K562 (cell line): Measurements from ENCODE around the gene RARRES2.
"Not testable (repeated sequence)": the region's sequence is repeated elsewhere in the genome, so short reads cannot be mapped to it uniquely, and the experiment has no call there.

ENCODE experiments used
- NR1H2 ChIP-seq: sonication (generic); formaldehyde crosslinking; IDR thresholded peaks from 2 replicates; pipeline ENCODE4 v1.4.0; 2020; ENCODE audit warnings: mild to moderate bottlenecking, missing genetic modification reagents
- POLR2A ChIP-seq: fragments of 450-650 bp; conservative IDR thresholded peaks from 2 replicates; pipeline ENCODE4 v1.6.1; 2016
- ZBTB34 ChIP-seq: fragments of 250-450 bp; sonication (Bioruptor Pico); IDR thresholded peaks from 2 replicates; pipeline ENCODE4 v1.8.0; 2021; ENCODE audit warnings: mild to moderate bottlenecking, moderate library complexity

DNA sequence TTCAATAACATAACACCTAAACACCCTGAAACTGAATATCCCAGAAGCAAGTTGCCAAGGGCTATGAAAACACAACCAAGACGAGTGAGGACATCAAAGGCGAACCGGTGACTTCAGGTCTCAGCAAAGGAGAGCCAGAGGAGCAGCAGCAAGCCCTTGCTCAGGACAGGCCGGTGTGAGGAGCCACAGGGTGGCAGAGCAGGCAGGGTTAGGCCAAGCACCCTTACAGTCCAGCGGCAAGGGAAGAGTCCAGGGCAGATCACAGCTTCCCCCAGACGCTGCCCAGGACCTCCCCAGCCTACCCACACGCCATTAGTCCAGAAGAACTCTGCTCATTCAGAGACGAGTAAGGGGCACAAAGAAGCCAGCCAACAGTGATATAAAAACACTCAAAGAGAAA is 45.8 kb downstream of the RARRES2 start:
- not testable (repeated sequence) for TF ChIP-seq NR1H2, ZBTB34, POLR2A
